ENCODE results near the gene CCL19.
A peak's percentile ranks its signal among the peaks of the same experiment; 100 is the strongest.

DNA sequence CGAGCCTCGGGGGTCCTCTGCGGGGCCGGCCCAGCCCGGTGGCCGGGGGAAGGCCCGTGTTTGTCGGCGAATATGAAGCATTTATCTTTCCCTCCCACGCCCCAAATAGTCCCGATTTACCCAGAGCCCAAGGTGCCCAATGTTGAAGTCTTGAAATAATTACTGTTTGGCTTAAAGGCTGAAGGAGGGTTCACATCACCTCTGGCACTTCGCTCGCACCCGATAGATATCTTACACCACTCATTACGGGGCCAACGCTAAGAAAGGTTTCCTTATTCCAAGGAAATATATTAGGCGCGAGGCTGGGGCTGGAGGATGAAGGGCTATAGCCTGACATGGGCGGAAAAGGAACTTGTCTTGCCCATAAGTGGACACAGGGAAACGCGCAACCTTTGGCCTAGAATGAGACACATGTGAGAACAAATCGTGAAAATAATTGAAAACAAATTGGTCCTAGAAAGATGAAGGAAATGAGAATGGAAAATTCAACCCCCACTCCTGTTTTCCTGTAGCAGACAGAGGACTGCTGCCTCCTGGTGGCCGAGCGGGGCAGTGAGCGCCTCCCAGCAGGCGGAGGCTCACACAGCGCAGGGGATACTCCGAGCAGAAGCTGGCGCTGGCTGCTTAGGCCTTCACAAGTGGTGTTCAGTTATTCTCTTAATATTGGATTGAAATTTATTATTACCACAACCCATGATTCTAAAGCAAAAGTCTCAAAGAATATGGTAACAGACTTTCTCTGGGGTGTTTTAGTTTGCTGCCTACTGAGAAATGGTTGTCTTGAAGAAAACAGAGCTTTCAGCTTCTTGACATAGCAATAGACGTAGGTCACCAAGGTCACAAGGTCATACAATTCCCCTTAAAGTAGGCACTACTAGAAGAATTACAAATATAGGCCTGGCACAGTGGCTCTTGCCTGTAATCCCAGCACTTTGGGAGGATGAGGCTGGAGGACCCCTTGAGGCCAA is 11.0 kb upstream of the CCL19 start:
- TF ChIP-seq, protein P1, sequence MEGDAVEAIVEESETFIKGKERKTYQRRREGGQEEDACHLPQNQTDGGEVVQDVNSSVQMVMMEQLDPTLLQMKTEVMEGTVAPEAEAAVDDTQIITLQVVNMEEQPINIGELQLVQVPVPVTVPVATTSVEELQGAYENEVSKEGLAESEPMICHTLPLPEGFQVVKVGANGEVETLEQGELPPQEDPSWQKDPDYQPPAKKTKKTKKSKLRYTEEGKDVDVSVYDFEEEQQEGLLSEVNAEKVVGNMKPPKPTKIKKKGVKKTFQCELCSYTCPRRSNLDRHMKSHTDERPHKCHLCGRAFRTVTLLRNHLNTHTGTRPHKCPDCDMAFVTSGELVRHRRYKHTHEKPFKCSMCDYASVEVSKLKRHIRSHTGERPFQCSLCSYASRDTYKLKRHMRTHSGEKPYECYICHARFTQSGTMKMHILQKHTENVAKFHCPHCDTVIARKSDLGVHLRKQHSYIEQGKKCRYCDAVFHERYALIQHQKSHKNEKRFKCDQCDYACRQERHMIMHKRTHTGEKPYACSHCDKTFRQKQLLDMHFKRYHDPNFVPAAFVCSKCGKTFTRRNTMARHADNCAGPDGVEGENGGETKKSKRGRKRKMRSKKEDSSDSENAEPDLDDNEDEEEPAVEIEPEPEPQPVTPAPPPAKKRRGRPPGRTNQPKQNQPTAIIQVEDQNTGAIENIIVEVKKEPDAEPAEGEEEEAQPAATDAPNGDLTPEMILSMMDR (conservative IDR thresholded peaks at IDR 0.05; ENCODE audit: low read length): peak; percentile 95
- TF ChIP-seq EZH2phosphoT487 (IDR thresholded peaks at IDR 0.05; ENCODE audit: borderline replicate concordance): no peak

Data from Loucy (cell line).